H1 (cell line): ENCODE data around the gene LRRC3B. TPM values are rescaled to one million over a fixed set of nuclear protein-coding genes. Genes with fewer than 3 reads are reported as not detected.

ENCODE experiments used
- ATF2 ChIP-seq: IDR thresholded peaks from 2 replicates; pipeline ENCODE4 v1.6.1; 2012; ENCODE audit warnings: low read length, inconsistent platforms
- CHD2 ChIP-seq: IDR thresholded peaks from 2 replicates; pipeline ENCODE4 v1.6.1; 2012; ENCODE audit warnings: low read length, improper control_type of control experiment
- HDAC6 ChIP-seq: IDR thresholded peaks from one replicate; pipeline ENCODE4 v1.7.1; 2012; ENCODE audit warnings: low read depth, mild to moderate bottlenecking, inconsistent platforms, low read length, moderate library complexity
- SP1 ChIP-seq: IDR thresholded peaks from 2 replicates; pipeline ENCODE4 v1.6.1; 2011; ENCODE audit warnings: low read depth, low read length
- polyA plus RNA-seq, 7 experiments: library from polyadenylated mRNA; depleted of rRNA in 3 of 7; stranded (reverse) in 5 of 7; unstranded in 2 of 7; fragments of >200 nt in 5 of 7; fragments of 200-250 nt in 2 of 7; gene quantifications; 1 replicate in 5 of 7; 2 replicates in 1 of 7; 4 replicates in 1 of 7; pipeline versions ENCODE4 v1.2.1 to v1.2.3, GENCODE V29; 2011 to 2013; ENCODE audit warnings: missing spikeins in 2 of 7, mixed read lengths in 2 of 7
- total RNA-seq: library from RNA; stranded (reverse); fragmentation: NEBNext Ultra II Directional; extraction: Animal tissue kit (Norgen Biotek cat#: 25700); gene quantifications from 2 replicates; pipeline ENCODE4 v1.2.1, GENCODE V29; 2021
- TF ChIP-seq, protein P1 (sequence below): IDR thresholded peaks from 2 replicates; pipeline ENCODE4 v1.6.1; 2011; ENCODE audit warnings: low read length, improper control_type of control experiment

Gene LRRC3B
- total and polyA plus RNA-seq, 2 of the 8 experiments (the other 6 are each of a cell fraction or from before 2014, with no cell fraction given): 1.6 to 3.1 TPM

DNA sequence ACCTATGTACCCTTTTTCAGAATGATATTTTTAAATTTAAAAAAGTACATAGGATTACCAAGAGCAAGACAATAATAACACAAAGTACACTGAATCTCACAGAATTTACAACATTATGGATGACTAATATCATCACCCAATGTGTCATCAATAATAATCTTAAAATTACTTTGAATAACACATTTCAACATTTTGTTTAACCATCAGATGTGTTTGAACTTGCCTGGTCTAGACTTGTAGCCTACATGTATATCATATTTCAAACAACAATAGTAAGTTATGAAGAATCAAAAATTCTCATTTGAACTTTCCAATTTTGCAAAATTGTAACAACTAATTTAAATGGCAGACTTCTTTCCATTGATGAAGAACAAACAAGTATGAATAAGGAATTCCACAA, 15.1 kb downstream of the LRRC3B start (continued):
- TF ChIP-seq, protein P1, sequence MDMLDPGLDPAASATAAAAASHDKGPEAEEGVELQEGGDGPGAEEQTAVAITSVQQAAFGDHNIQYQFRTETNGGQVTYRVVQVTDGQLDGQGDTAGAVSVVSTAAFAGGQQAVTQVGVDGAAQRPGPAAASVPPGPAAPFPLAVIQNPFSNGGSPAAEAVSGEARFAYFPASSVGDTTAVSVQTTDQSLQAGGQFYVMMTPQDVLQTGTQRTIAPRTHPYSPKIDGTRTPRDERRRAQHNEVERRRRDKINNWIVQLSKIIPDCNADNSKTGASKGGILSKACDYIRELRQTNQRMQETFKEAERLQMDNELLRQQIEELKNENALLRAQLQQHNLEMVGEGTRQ: no peak
- TF ChIP-seq SP1 (no peak), ATF2 (no peak), CHD2 (no peak), HDAC6 (no peak)
